ENCODE results near the gene SYNGR3. TPM values are rescaled to one million over a fixed set of nuclear protein-coding genes. Genes with fewer than 3 reads are reported as not detected.

Gene SYNGR3
- total RNA-seq, 1 donor from 2014 or later = 0.91 TPM

DNA sequence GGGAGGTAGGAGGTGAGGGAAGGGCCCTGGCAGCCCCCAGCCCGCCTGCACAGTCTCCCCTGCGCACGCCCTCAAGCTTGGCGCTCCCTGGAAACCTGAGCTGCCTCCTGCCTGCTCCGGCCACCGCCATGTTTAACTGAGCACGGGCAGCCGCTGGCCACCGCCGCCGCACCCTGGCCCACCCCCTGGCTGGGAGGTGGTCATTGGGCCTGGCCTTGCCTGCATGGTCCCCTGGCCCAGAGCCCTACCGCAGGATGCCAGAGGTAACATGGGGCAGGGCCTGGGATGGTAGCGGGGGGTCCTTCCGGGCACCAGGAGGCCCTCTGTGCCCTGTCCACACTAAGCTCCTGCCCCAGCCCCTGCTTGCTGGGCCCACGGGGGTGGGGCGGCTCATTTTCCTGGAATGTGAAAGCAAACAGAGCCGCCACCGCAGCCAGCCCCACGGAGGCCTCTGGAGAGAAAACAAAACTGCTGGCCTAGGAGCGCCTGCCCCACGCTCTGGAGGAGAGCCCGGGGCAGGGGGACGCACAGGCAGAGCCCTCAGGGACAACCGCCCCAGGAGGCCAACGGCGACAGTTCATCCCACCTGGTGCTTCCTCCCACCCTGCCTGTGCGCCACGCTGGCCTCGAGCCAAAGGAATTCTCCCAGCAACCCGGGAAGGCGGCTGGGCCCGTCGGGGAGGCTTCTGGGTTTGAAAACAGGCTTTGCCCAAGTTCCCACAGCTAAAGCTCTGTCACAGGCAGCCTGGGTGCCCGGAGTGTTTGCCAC is 45.8 kb downstream of the SYNGR3 start:
- Mint-ChIP-seq H3K4me3 (ENCODE audit: unreplicated experiment) (no peak overlapping the region), H3K4me1 (ENCODE audit: unreplicated experiment) (peaks cover 83% of the 10 kb centered on the region), H3K36me3 (ENCODE audit: unreplicated experiment) (peaks cover 2% of the 10 kb centered on the region), H3K9me3 (ENCODE audit: unreplicated experiment) (no peaks in the 10 kb centered on the region), H3K27ac (ENCODE audit: unreplicated experiment) (peak overlapping the region; percentile 72), H3K27me3 (ENCODE audit: unreplicated experiment) (no peaks in the 10 kb centered on the region)
- DNase-seq (ENCODE audit: extremely low spot score, unreplicated experiment) = peak; percentile 98
- TF ChIP-seq, protein P1, sequence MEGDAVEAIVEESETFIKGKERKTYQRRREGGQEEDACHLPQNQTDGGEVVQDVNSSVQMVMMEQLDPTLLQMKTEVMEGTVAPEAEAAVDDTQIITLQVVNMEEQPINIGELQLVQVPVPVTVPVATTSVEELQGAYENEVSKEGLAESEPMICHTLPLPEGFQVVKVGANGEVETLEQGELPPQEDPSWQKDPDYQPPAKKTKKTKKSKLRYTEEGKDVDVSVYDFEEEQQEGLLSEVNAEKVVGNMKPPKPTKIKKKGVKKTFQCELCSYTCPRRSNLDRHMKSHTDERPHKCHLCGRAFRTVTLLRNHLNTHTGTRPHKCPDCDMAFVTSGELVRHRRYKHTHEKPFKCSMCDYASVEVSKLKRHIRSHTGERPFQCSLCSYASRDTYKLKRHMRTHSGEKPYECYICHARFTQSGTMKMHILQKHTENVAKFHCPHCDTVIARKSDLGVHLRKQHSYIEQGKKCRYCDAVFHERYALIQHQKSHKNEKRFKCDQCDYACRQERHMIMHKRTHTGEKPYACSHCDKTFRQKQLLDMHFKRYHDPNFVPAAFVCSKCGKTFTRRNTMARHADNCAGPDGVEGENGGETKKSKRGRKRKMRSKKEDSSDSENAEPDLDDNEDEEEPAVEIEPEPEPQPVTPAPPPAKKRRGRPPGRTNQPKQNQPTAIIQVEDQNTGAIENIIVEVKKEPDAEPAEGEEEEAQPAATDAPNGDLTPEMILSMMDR (IDR thresholded peaks at IDR 0.05) = no peak

DNA sequence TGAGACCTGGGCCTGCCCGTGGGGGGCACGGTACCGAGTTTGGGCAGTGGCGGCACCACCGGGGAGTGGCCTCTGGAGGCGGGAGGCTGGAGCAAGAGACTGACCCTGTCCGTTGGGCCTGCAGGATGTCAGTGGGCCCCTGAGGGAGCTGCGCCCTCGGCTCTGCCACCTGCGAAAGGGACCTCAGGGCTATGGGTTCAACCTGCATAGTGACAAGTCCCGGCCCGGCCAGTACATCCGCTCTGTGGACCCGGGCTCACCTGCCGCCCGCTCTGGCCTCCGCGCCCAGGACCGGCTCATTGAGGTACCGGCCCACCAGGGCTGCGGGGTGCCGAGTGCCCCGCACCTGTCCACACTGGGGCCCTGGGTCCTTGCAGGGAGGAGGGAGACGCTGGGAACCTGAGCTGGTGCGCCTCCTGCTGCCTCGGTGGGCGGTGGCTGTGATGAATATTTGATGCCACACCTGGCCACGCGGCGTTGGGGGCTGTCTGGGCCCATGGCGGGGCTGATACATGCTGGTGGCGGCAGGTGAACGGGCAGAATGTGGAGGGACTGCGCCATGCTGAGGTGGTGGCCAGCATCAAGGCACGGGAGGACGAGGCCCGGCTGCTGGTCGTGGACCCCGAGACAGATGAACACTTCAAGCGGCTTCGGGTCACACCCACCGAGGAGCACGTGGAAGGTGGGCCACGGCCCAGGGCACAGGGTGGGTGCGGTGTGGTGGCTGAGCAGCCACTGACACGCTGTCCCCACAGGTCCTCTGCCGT is 46.6 kb downstream of the SYNGR3 start:
- no peak overlapping the region for H3K4me3 Mint-ChIP-seq (ENCODE audit: unreplicated experiment)
- peak overlapping the region; percentile 72 for H3K27ac Mint-ChIP-seq (ENCODE audit: unreplicated experiment)
- no peak for DNase-seq (ENCODE audit: extremely low spot score, unreplicated experiment)
- H3K36me3 Mint-ChIP-seq (ENCODE audit: unreplicated experiment) = peaks cover 2% of the 10 kb centered on the region
- H3K4me1 Mint-ChIP-seq (ENCODE audit: unreplicated experiment) = peaks cover 84% of the 10 kb centered on the region
- H3K27me3 Mint-ChIP-seq (ENCODE audit: unreplicated experiment) = no peaks in the 10 kb centered on the region
- H3K9me3 Mint-ChIP-seq (ENCODE audit: unreplicated experiment) = no peaks in the 10 kb centered on the region
- TF ChIP-seq, protein P1 (IDR thresholded peaks at IDR 0.05) = no peak

DNA sequence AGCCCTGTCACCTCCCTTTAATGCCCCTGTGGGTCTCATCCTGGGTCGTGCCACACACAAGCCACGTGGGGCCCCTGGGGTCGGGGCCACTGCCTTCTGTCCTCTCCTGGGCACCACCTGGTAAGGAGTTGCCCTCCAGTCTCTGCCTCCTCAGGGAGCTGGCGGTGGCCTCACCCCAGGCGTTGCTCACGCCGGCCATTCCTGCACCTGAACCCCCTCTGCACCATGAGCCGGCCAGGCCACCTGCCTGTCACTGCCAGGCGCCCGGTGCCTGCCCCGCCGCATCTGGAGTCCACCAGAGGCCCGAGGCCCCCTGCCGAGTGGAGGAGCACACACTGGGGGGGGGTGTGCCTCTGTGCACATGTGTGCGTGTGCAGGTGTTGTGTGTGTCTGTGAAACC is 47.3 kb downstream of the SYNGR3 start:
- H3K36me3 Mint-ChIP-seq (ENCODE audit: unreplicated experiment) = peaks cover 2% of the 10 kb centered on the region
- H3K27ac Mint-ChIP-seq (ENCODE audit: unreplicated experiment) = no peak overlapping the region
- TF ChIP-seq, protein P1 (IDR thresholded peaks at IDR 0.05) = no peak
- H3K4me1 Mint-ChIP-seq (ENCODE audit: unreplicated experiment) = peaks cover 84% of the 10 kb centered on the region
- H3K9me3 Mint-ChIP-seq (ENCODE audit: unreplicated experiment) = no peaks in the 10 kb centered on the region
- H3K27me3 Mint-ChIP-seq (ENCODE audit: unreplicated experiment) = no peaks in the 10 kb centered on the region
- no peak for DNase-seq (ENCODE audit: extremely low spot score, unreplicated experiment)
- no peak overlapping the region for H3K4me3 Mint-ChIP-seq (ENCODE audit: unreplicated experiment)

DNA sequence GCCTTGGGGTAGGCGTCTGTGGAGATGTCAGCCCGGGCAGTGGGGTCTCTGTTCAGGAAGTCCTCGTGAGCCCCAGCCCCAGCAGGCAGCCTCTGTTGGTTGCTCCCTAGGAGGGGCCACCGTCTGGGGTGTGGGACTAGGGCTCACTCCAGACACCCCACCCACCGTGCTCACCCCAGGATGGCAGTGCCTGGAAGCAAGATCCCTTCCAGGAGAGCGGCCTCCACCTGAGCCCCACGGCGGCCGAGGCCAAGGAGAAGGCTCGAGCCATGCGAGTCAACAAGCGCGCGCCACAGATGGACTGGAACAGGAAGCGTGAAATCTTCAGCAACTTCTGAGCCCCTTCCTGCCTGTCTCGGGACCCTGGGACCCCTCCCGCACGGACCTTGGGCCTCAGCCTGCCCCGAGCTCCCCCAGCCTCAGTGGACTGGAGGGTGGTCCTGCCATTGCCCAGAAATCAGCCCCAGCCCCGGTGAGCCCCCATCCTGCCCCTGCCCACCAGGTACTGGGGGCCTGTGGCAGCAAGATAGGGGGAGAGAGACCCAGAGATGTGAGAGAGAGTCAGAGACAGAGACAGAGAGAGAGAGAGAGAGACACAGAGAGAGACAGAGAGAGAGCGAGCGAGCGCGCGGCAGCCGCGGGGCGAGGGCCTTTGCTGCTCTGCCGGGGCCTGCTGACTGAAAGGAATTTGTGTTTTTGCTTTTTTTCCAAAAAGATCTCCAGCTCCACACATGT is 48.0 kb downstream of the SYNGR3 start:
- Mint-ChIP-seq H3K4me3 (ENCODE audit: unreplicated experiment) (peak overlapping the region; percentile 34), H3K4me1 (ENCODE audit: unreplicated experiment) (peaks cover 77% of the 10 kb centered on the region), H3K36me3 (ENCODE audit: unreplicated experiment) (peaks cover 2% of the 10 kb centered on the region), H3K9me3 (ENCODE audit: unreplicated experiment) (no peaks in the 10 kb centered on the region), H3K27ac (ENCODE audit: unreplicated experiment) (peak overlapping the region; percentile 92), H3K27me3 (ENCODE audit: unreplicated experiment) (no peaks in the 10 kb centered on the region)
- TF ChIP-seq, protein P1 (IDR thresholded peaks at IDR 0.05) = no peak
- no peak for DNase-seq (ENCODE audit: extremely low spot score, unreplicated experiment)

All from osteocyte (in vitro differentiated cells).